Common myeloid progenitor, CD34-positive (primary cell): ENCODE data around the gene NLRP3.
A peak's percentile ranks its signal among the peaks of the same experiment; 100 is the strongest.
"Not testable (repeated sequence)": the region's sequence is repeated elsewhere in the genome, so short reads cannot be mapped to it uniquely, and the experiment has no call there.

Experiments used
- CTCF ChIA-PET: fragments of 350-600 bp; sonication (Branson Sonifier 250); formaldehyde crosslinking; loops from one replicate; lab custom pipeline; 2021; ENCODE audit warnings: antibody characterized with exemption; lab: Charles Lee
- POLR2A ChIA-PET: fragments of 350-600 bp; sonication (Branson Sonifier 250); formaldehyde crosslinking; loops from one replicate; lab custom pipeline; 2021; ENCODE audit warnings: antibody characterized with exemption; lab: Charles Lee
- DNase-seq, 3 donors: peaks; one replicate each; pipeline versions ENCODE4 v3.0.0 to v3.0.0-alpha.2; 2013
- H3K27ac ChIP-seq, 2 experiments: 1 replicate in 1 of 2; 2 replicates in 1 of 2; pipeline ENCODE4 v1.7.0; 2013; ENCODE audit warnings: inconsistent platforms in 2 of 2, low read length in 2 of 2, mild to moderate bottlenecking in 2 of 2, low read depth in 1 of 2, moderate library complexity in 1 of 2; ENCODE audit not compliant: severe bottlenecking in 2 of 2, insufficient read depth in 1 of 2, poor library complexity in 1 of 2
- H3K27me3 ChIP-seq, 5 experiments: replicated peaks in 2 of 5; 1 replicate in 3 of 5; 2 replicates in 2 of 5; pipeline versions ENCODE4 v1.6.1 to v1.7.0; 2013; ENCODE audit warnings: low read length in 4 of 5, mild to moderate bottlenecking in 2 of 5, moderate library complexity in 2 of 5, inconsistent platforms in 1 of 5; ENCODE audit not compliant: insufficient read depth in 5 of 5, control insufficient read depth in 4 of 5
- H3K36me3 ChIP-seq, 4 experiments: 1 replicate in 2 of 4; 2 replicates in 2 of 4; pipeline versions ENCODE4 v1.6.1 to v1.7.0; 2013; ENCODE audit warnings: low read length in 3 of 4, control low read depth in 1 of 4, mild to moderate bottlenecking in 1 of 4; ENCODE audit not compliant: control insufficient read depth in 4 of 4, insufficient read depth in 4 of 4
- H3K4me1 ChIP-seq, 4 experiments: 1 replicate in 3 of 4; 2 replicates in 1 of 4; pipeline versions ENCODE4 v1.6.1 to v1.7.1; 2013; ENCODE audit warnings: low read length in 3 of 4, mild to moderate bottlenecking in 3 of 4, control low read depth in 1 of 4, inconsistent platforms in 1 of 4, moderate library complexity in 1 of 4; ENCODE audit not compliant: control insufficient read depth in 4 of 4, insufficient read depth in 4 of 4; ENCODE audit errors: control extremely low read depth in 1 of 4
- H3K4me3 ChIP-seq, 7 experiments: 1 replicate in 4 of 7; 2 replicates in 3 of 7; pipeline versions ENCODE4 v1.5.1 to v1.7.0; 2013; ENCODE audit warnings: mild to moderate bottlenecking in 7 of 7, low read length in 6 of 7, moderate library complexity in 6 of 7, inconsistent platforms in 2 of 7, low read depth in 2 of 7, control low read depth in 1 of 7; ENCODE audit not compliant: insufficient read depth in 4 of 7, control insufficient read depth in 1 of 7; ENCODE audit errors: extremely low read depth in 1 of 7
- H3K9me3 ChIP-seq, 5 experiments: 1 replicate in 4 of 5; 2 replicates in 1 of 5; pipeline versions ENCODE4 v1.6.1 to v1.7.1; 2013; ENCODE audit warnings: low read length in 4 of 5, mild to moderate bottlenecking in 2 of 5, inconsistent platforms in 1 of 5, low read depth in 1 of 5, moderate library complexity in 1 of 5; ENCODE audit not compliant: control insufficient read depth in 4 of 5, insufficient read depth in 2 of 5; ENCODE audit errors: control extremely low read depth in 1 of 5
- WGBS: methylation state at CpG from one replicate; pipeline ENCODE4 v1.1.5; 2013; ENCODE audit not compliant: insufficient coverage; 5-methylcytosine and 5-hydroxymethylcytosine counted together

NLRP3 gene

GRCh38 chr1:247387565-247387964, 28.4 kb upstream of the NLRP3 start:
- no peak overlapping the region for H3K4me3 ChIP-seq
- H3K36me3 ChIP-seq: no peaks in the 10 kb centered on the region
- POLR2A ChIA-PET: no interaction called here
- H3K9me3 ChIP-seq: peaks cover 0 to 6% (median 2%) of the 10 kb centered on the region in 5 experiments
- no peak for DNase-seq
- 98% methylated on average over 5 of the region's 5 CpGs for WGBS
- no peaks in the 10 kb centered on the region for H3K27me3 ChIP-seq
- H3K4me1 ChIP-seq: peaks cover 8 to 49% (median 43%) of the 10 kb centered on the region in 4 experiments
- H3K27ac ChIP-seq: no peak overlapping the region
- CTCF ChIA-PET: interaction anchor here (0.7 to 8.9 kb wide), 5 partner anchors 14 to 100 kb away, joined by 4 to 96 read pairs (median 6); partner anchors contain the start of gene NLRP3

GRCh38 chr1:247390116-247390791, 25.7 kb upstream of the NLRP3 start:
- ChIA-PET CTCF (interaction anchor here (0.6 to 8.9 kb wide), 35 partner anchors 8 to 483 kb away, joined by 3 to 96 read pairs (median 6); partner anchors contain the start of genes GCSAML and NLRP3), POLR2A (interaction anchor here (0.6 to 2.1 kb wide), 4 partner anchors 26 to 57 kb away, joined by 3 to 21 read pairs (median 4); partner anchors contain the start of gene NLRP3)
- WGBS: 0% methylated on average over 5 of the region's 13 CpGs
- peak; percentile 97 to 100 (median 99) for DNase-seq
- peaks cover 8 to 49% (median 43%) of the 10 kb centered on the region in 4 experiments for H3K4me1 ChIP-seq
- no peaks in the 10 kb centered on the region for H3K36me3 ChIP-seq
- peak overlapping the region; percentile 50 to 77 for H3K27ac ChIP-seq
- H3K27me3 ChIP-seq: no peaks in the 10 kb centered on the region
- peak overlapping the region in 6 of 7 experiments; percentile 1 to 64 (median 34) for H3K4me3 ChIP-seq
- no peaks in the 10 kb centered on the region for H3K9me3 ChIP-seq

GRCh38 chr1:247390996-247391395, 25.0 kb upstream of the NLRP3 start:
- CTCF ChIA-PET: interaction anchor here (1.0 to 8.9 kb wide), 13 partner anchors 9 to 97 kb away, joined by 4 to 96 read pairs (median 11); partner anchors contain the start of gene NLRP3
- WGBS: 90% methylated on average over 2 of the region's 4 CpGs
- Histone ChIP-seq H3K4me3 (peak overlapping the region in 2 of 7 experiments; percentile 10 to 28), H3K9me3 (no peaks in the 10 kb centered on the region), H3K4me1 (peaks cover 8 to 56% (median 46%) of the 10 kb centered on the region in 4 experiments), H3K36me3 (no peaks in the 10 kb centered on the region), H3K27ac (peak overlapping the region in 1 of 2 experiments; percentile 77), H3K27me3 (no peaks in the 10 kb centered on the region)
- POLR2A ChIA-PET: interaction anchor here (2.1 kb wide), 1 partner anchor 25 kb away, joined by 21 read pairs; the partner anchor contains the start of gene NLRP3
- peak in 1 of 3 donors; percentile 48 for DNase-seq

GRCh38 chr1:247392088-247392487, 23.9 kb upstream of the NLRP3 start:
- WGBS: no CpG with 5 or more reads among the region's 1 CpG
- POLR2A ChIA-PET: no interaction called here
- Histone ChIP-seq H3K9me3 (no peaks in the 10 kb centered on the region), H3K27me3 (no peaks in the 10 kb centered on the region), H3K4me1 (peaks cover 8 to 54% (median 38%) of the 10 kb centered on the region in 4 experiments), H3K36me3 (no peaks in the 10 kb centered on the region), H3K4me3 (no peak overlapping the region), H3K27ac (no peak overlapping the region)
- CTCF ChIA-PET: interaction anchor here (2.0 to 2.6 kb wide), 2 partner anchors 13 to 23 kb away, joined by 5 to 16 read pairs; partner anchors contain the start of gene NLRP3
- no peak for DNase-seq

- H3K27me3 ChIP-seq, H3K27ac ChIP-seq, H3K9me3 ChIP-seq, POLR2A ChIA-PET, H3K4me3 ChIP-seq, H3K36me3 ChIP-seq, DNase-seq: not testable (repeated sequence)
- CTCF ChIA-PET: interaction anchor here (1.0 to 2.2 kb wide), 3 partner anchors 10 to 92 kb away, joined by 4 to 7 read pairs (median 4); no protein-coding TSS in a partner anchor
- peaks cover 8 to 30% (median 18%) of the 10 kb centered on the region in 4 experiments for H3K4me1 ChIP-seq
- no CpG with 5 or more reads among the region's 8 CpGs for WGBS
Observed at GRCh38 chr1:247395075-247395474, 20.9 kb upstream of the NLRP3 start.

- H3K36me3 ChIP-seq: no peaks in the 10 kb centered on the region
- H3K27ac ChIP-seq: no peak overlapping the region
- H3K4me1 ChIP-seq: peaks cover 0 to 9% (median 7%) of the 10 kb centered on the region in 4 experiments
- ChIA-PET CTCF (interaction anchor here (2.5 kb wide), 1 partner anchor 10 kb away, joined by 10 read pairs; no protein-coding TSS in a partner anchor), POLR2A (interaction anchor here (0.7 kb wide), 1 partner anchor 584 kb away, joined by 3 read pairs; no protein-coding TSS in a partner anchor)
- no peak for DNase-seq
- no peaks in the 10 kb centered on the region for H3K27me3 ChIP-seq
- WGBS: 50% methylated on average over 3 of the region's 3 CpGs
- H3K4me3 ChIP-seq: no peak overlapping the region
- no peaks in the 10 kb centered on the region for H3K9me3 ChIP-seq
Observed at GRCh38 chr1:247400685-247401084, 15.3 kb upstream of the NLRP3 start.
